Left lobe of liver (tissue), 2 donors: ENCODE measurements around the gene SRCAP. TPM values are rescaled to one million over a fixed set of nuclear protein-coding genes. Genes with fewer than 3 reads are reported as not detected.

Source experiments
- ATAC-seq: fragments of 200-7000 bp; cut with Tn5 transposase; one replicate; pipeline ENCODE4 v1.9.1; 2020; ENCODE audit warnings: mild to moderate bottlenecking, moderate library complexity
- DNase-seq: peaks from one replicate; pipeline ENCODE4 v3.0.0-alpha.2; 2020; ENCODE audit warnings: low spot score
- total RNA-seq: library from RNA; stranded (reverse); gene quantifications from one replicate; pipeline ENCODE4 v1.2.1, GENCODE V29; 2021
- donor health status: DM: no; HTN: no; CAD: no; lungs with moderate emphysema.
- donor health status: DM: no; HTN: yes; CAD: no.

SRCAP gene
- total RNA-seq, 1 donor from 2014 or later: 27.7 TPM

DNA sequence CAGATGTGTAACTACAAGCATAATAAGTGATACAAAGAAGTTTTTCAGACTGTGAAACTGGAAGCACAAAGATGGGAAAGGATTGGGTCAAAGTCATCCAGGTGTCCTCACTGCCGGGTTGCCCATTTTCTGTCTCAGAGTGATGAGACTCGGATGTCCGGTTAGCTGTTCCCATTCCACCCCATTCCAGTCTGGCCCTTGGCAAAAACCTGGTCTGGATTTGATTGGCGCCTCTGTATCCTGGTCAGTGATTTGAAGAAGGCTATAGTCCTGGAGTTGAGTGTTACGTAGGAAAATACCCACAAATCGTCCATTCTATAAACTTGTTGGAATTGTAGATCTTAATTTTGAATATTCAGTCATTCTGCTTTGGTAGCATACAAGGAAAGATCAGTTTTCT is 29.4 kb downstream of the SRCAP start:
- ATAC-seq (no peak), DNase-seq (no peak)

DNA sequence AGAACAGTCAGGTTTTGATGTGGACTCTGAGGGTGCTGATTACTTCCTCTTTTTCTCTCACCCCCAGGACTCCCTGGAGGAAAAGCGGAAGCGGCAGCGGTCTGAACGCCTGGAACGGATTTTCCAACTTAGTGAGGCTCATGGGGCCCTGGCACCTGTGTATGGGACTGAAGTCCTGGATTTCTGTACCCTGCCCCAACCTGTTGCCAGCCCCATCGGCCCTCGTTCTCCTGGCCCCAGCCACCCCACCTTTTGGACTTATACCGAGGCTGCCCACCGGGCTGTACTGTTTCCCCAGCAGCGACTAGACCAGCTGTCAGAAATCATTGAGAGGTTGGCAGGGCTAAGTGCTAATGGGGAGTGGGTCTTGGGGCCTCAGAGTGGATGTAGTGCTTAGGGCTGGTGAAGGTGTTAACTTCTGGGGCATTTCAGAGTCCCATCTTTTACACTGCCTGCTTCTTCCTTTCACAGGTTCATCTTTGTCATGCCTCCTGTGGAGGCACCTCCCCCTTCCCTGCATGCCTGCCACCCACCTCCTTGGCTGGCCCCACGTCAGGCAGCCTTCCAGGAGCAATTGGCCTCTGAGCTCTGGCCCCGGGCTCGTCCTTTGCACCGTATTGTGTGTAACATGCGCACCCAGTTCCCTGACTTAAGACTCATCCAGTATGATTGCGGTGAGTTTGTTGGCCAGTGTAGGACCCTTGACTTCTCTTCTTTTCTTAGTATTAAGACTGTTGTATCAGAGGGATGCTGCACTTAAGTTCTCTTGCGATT is 30.1 kb downstream of the SRCAP start:
- peak; percentile 95 for ATAC-seq
- DNase-seq: peak; percentile 92

GRCh38 chr16:30731411-30731810 is 32.4 kb downstream of the SRCAP start:
- ATAC-seq (no peak), DNase-seq (no peak)

GRCh38 chr16:30736995-30737793 is 38.2 kb downstream of the SRCAP start:
- DNase-seq (no peak), ATAC-seq (no peak)

- ATAC-seq: no peak
- DNase-seq: no peak
These were observed 39.0 kb downstream of the SRCAP start for GRCh38 chr16:30737794-30738648.

- no peak for ATAC-seq
- no peak for DNase-seq
These were observed 40.3 kb downstream of the SRCAP start for GRCh38 chr16:30738984-30739951.

DNA sequence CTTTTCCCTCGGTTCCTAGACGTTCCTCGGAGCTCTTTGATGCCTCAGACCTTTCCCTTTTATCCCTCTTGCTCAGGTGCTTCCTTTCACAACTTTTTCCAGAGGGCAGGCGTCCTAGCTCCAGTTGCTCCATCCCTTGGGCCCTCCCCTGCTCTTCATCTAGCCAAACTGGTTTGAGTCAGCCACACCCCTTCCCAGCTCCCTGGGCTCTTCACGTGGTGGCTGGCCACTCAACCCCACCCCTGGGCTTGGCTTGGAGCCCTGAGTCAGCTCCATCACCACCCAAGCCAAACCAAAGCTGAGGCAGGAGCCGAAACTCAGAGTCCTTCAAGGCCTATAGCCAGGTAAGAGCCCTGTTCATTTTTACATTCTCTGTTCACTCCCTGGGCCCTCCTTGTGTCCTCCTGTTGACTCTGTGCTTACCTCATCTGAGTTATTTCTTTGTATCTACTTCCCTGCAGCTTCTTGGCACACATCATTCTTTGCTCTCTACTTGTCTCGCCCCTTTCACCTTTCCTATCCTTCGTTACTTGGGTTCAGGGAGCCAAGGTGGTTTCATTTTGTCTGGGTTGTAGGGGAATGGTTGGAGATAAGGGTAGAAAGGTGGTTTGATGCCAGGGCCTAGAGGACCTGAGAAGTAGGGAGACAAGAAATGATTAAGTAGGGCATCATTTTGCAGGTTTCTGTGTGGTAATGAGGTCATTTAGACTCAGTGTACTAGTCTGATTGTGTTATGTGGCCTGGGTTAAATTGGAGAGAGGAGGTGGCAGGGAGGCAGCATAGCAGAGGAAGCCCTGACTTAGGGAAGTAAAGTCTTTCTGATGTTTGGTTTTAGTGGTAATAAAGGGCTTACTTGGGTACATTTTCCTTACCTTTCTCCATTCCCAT is 41.6 kb downstream of the SRCAP start:
- peak; percentile 76 for DNase-seq
- ATAC-seq: peak; percentile 55

- peak; percentile 75 for DNase-seq
These were observed 42.5 kb downstream of the SRCAP start for GRCh38 chr16:30741461-30741914.

GRCh38 chr16:30743716-30744115 is 44.7 kb downstream of the SRCAP start:
- no peak for ATAC-seq

More at GRCh38 chr16:30741461-30741914, 42.5 kb downstream of the SRCAP start:
- ATAC-seq: peak; percentile 73

GRCh38 chr16:30744183-30744582 is 45.2 kb downstream of the SRCAP start:
- DNase-seq (no peak), ATAC-seq (no peak)

More at GRCh38 chr16:30743716-30744115, 44.7 kb downstream of the SRCAP start:
- DNase-seq: no peak

DNA sequence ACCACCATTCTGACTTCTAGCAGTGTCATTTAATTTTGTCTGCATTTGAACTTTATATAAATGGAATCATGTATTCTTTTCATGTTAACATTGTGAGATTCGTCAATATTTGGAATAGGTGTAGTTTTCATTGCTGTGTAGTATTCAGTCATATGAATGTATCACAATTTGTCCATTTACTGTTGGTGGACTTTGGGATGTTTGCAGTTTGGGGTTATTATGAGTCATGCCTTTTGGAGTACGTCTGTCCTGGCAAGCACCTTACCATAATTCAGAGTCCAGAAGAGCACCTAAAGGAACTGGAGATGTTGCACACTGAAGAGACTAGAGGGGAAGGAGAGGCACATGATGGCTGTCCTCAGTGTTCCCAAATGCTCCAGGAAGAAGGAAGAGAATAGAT is 46.1 kb downstream of the SRCAP start:
- peak; percentile 50 for ATAC-seq
- no peak for DNase-seq

DNA sequence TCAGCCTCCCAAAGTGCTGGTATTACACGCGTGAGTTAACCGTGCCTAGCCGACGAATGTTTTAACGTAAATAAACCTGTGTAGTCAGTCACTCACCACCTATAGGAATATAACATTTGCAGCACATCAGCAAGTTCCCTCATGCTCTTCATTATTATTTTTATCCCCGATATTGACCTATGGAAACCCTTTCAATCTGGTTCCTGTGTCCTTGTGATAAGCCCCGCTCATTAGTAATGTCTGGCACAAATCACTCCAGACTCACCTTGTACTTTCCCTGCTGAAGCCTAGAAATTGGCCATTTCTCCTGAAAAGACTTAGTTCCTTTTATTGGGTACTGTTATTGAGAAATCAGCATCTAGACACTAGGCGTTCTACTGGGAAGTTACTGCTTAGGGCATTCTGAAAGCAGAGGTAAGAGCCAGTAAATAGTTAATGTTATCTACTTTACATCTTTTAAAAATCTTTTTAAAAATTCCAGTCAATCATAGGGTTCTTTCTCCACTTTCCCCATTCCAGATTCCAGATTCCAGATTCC is 47.7 kb downstream of the SRCAP start:
- ATAC-seq (no peak), DNase-seq (no peak)

DNA sequence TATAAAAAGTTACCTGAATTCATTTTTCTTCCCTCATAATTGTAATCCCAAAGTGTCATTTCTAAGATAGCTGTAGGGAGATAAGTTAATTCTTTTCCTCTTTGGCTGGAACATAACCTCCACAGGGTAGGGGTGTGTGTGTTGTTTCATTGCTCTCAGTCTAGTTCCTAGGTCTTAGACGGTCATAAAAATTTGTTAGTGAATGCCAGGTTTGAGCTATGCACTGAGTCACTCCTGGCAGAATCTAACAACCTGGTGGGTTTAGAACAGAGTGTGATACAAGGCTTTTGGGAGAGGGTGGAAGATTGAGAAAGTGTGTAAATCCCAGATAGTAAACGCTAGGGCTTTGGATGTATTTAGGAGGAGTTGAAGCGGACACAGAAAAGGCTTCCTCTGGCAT is 48.4 kb downstream of the SRCAP start:
- DNase-seq (no peak), ATAC-seq (no peak)

DNA sequence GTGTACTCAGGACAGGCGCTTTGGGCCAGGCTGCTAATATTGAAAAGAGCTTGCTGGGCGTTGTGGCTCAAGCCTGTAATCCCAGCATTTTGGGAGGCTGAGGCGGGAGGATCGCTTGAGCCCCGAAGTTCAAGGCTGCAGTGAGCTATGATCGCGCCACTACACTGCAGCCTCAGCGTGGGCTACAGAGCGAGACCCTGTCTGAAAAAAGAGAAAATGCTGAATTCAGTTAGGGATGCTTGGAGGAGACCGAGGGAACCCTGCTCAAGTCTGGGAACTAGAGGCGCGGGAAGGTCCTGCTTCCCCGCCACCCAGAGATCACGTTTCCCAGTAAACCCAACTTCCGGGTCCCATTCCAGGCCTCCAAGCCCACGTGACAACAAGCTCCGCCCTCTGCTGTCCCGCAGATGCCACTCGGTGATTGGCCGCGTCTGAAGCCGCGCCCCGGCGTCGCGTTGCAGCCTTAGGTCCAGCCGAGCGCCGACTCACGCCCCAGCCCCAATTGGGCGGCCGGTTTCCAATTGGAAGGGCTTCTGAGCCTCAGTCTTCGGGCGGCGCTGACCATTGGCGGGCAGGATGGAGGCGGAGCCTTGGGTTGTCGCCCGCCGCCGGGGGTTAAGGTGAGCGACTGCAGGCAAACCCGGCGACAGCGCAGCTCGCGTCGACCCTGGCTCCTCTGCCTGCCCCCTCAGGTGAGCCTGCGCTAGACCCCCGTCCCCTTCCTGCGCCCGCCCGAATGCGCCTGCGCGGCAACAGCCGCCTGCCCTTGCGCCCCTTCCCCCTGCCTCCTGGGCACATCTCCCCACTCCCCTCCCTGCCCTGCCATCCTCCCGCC is 49.0 kb downstream of the SRCAP start, which contains the start of gene PHKG2:
TSS of gene PHKG2 (plus strand) at position 627 of the 835 bp plus-strand sequence. CDS start 396 bp downstream, outside the sequence.
- ATAC-seq: peak; percentile 93
- DNase-seq: peak; percentile 100

- peak; percentile 40 for ATAC-seq
- peak; percentile 65 for DNase-seq
These were observed 49.9 kb downstream of the SRCAP start for GRCh38 chr16:30748634-30749445.

DNA sequence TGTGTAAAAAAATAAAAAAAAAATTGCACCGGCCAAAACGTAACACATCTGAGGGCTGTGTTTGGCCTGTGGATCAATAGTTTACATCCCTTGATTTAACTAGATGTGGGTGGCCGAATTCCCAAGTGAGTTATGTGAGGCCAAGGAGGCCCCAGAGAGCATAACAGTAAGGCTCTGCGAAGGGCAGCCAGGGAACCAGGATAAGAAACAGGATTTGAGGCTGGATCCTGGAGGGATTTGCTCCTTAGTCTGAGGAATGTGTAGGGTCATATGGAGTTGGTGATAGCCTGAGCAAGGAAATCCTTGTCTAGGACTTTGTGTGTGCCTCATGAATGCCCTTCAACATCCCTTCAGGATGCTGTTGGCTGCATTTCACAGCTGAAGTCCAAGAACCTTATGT is 51.2 kb downstream of the SRCAP start:
- DNase-seq: no peak
- no peak for ATAC-seq
